AG04449 (cell line): ENCODE measurements around the gene WRAP73.

Experiments
- CTCF ChIA-PET: fragments of 350-600 bp; formaldehyde crosslinking; extraction: SDS; loops from one replicate; lab custom pipeline; 2021; ENCODE audit warnings: antibody characterized with exemption; lab: Yijun Ruan, JAX
- POLR2A ChIA-PET: fragments of 400-600, 350-600 bp; formaldehyde crosslinking; extraction: SDS; loops from one replicate; lab custom pipeline; 2020; ENCODE audit warnings: antibody characterized with exemption, inconsistent platforms; lab: Yijun Ruan, JAX
- DNase-seq: peaks from one replicate; pipeline ENCODE4 v3.0.0-alpha.2; 2010; ENCODE audit warnings: low read depth, low spot score
- H3K4me3 ChIP-seq: 2 replicates; pipeline ENCODE4 v1.5.1; 2011; ENCODE audit warnings: low read depth, mild to moderate bottlenecking, control low read depth, low read length
- TF ChIP-seq, protein P1 (sequence below): IDR thresholded peaks from one replicate; pipeline ENCODE4 v1.5.1; 2011; ENCODE audit warnings: mild to moderate bottlenecking, moderate library complexity, low read length, control low read depth, inconsistent platforms; ENCODE audit not compliant: insufficient read depth; ENCODE audit errors: missing control alignments

Gene WRAP73

DNA sequence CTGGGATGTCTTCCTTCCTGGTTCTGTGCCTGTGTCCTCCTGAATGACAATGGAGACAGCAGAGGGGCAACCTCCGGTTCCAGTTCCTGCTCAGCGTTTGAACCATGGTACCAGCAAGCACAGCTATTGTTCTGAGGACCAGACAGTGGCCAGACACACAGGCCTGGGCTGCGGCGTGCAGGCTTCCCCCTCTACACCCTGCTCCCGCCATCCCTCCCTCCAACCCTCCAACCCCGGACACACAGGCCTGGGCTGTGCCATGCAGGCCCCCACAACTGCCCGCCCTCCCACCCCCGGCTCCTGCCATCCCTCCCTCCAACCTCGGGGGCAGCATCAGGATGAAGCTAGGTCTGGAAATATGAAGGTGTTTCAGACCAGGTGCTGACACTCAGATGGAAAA is 33.0 kb downstream of the WRAP73 start:
- DNase-seq = no peak
- H3K4me3 ChIP-seq = no peak overlapping the region
- TF ChIP-seq, protein P1, sequence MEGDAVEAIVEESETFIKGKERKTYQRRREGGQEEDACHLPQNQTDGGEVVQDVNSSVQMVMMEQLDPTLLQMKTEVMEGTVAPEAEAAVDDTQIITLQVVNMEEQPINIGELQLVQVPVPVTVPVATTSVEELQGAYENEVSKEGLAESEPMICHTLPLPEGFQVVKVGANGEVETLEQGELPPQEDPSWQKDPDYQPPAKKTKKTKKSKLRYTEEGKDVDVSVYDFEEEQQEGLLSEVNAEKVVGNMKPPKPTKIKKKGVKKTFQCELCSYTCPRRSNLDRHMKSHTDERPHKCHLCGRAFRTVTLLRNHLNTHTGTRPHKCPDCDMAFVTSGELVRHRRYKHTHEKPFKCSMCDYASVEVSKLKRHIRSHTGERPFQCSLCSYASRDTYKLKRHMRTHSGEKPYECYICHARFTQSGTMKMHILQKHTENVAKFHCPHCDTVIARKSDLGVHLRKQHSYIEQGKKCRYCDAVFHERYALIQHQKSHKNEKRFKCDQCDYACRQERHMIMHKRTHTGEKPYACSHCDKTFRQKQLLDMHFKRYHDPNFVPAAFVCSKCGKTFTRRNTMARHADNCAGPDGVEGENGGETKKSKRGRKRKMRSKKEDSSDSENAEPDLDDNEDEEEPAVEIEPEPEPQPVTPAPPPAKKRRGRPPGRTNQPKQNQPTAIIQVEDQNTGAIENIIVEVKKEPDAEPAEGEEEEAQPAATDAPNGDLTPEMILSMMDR = no peak
- ChIA-PET POLR2A (no interaction called here), CTCF (interaction anchor here (1.1 to 1.4 kb wide), 7 partner anchors 9 to 164 kb away, joined by 3 to 7 read pairs (median 4); no protein-coding TSS in a partner anchor)

DNA sequence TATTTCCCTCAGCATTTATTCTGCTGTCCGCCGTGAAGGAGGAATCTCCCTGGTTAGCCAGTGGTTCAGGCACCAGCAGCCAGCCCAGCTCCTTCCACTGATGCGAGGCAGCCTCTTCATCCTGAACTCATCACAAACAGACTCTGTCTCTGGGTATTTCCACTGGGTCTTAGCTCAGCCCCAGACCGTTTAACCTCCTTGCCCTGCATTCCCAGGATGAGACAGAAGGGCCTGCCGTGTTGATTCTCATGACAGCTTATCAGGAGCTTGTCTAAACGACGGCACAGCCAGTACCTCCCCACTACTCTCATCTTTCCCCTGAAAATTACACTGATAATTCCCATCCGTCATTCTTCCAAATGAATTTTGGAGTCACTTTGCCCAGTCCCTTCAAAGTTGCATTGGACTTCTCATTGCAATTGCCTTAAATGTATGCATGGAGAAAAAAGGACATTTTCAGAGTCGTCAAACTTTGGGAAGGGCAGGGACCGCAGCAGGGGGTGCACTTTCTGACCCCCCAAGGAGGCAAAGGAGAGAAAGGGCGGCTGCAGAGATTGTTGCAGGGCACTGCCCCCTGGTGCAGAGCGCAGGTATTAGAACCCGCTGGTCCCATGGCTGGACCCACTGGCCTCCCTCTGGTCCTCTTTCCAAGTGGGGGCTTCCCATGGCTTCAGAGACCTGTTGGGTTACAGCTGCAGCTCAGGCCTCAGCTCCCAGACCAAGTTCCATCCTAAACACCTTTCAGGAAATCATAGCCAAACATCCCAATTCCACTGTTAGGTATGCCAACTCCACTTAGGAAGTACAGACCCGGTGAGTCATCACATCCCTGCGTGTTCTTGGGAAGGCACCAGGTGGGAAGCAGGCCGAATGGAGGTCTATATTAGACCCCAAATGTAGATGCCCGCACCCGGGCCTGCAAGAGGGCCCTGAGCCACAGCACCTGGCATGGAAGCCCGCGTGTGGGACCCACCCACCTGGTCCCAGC is 34.9 kb downstream of the WRAP73 start:
- DNase-seq = no peak
- ChIA-PET CTCF (interaction anchor here (0.7 to 2.1 kb wide), 16 partner anchors 9 to 151 kb away, joined by 3 to 7 read pairs (median 4); no protein-coding TSS in a partner anchor), POLR2A (no interaction called here)
- no peak overlapping the region for H3K4me3 ChIP-seq
- TF ChIP-seq, protein P1 = peak; percentile 66

DNA sequence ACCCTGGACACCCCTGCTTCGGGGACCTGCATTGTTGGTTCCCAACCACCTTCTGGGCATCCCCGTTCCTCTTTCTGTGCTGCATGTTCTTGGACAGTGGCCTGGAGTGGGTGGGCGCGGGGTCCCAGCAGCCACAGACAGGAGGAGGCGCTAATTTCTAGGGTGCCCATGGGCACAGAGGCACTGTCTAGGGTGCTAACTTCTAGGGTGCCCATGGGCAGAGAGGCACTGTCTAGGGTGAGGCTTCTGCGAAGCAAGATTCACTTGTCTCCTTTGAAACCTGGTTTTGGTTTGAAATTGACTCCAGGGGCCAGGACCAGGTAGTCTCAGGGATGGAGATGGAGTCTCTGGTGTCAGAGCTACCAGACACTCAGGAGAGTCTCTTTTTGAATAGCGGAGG is 37.8 kb downstream of the WRAP73 start:
- TF ChIP-seq, protein P1 = no peak
- ChIA-PET POLR2A (no interaction called here), CTCF (no interaction called here)
- no peak overlapping the region for H3K4me3 ChIP-seq
- DNase-seq = no peak

DNA sequence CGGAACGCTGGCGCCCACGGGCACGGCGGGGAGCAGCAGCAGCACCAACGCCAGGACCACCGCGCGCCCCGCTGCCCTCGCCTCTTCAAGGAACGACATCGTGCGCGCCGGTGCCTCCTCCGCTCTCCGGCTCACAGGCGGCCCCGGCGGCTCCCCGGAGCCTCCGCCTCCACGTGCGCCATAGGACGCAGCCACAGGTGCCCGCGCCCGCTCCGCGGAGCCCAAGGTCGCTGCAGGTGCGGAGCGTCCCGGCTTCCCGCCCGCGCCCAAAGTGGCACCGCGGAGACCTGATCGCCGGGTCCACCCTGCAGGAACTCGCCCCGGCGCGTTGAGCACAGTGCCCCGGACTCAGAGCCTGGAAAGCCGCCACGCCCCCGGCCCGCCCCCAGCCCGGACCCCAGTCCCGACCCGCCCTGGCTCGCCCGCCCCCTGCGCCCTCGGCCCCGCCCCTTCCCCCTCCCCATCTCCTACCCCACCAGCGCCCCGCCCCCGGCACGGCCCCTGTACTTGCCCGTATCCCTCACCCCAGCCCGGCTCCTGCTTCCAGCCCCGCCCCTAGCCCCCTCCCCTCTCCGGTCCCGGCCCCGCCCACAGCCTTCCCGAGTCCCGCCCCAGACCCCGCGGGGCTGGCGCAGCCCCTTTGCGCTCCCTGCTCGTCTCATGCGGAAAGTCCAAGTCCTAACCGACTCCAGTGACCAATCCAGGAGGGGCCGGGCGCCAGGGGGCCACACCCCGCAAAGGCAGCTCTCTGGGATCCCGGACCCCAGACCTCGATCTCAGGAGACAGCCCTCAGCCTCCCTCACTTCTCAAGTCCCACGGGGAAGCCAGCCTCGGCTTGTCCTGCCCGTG is 38.5 kb downstream of the WRAP73 start, which contains the start of gene MEGF6:
MEGF6 (minus strand) TSS at position 339 of the 850 bp plus-strand sequence; CDS start at position 99, 240 bp downstream.
- DNase-seq = no peak
- TF ChIP-seq, protein P1 = no peak
- ChIA-PET POLR2A (no interaction called here), CTCF (interaction anchor here (1.0 kb wide), 1 partner anchor 48 kb away, joined by 3 read pairs; no protein-coding TSS in a partner anchor)
- H3K4me3 ChIP-seq = peak within 1 kb of the TSS; percentile 8; the same call in 1 of the 2 replicates

DNA sequence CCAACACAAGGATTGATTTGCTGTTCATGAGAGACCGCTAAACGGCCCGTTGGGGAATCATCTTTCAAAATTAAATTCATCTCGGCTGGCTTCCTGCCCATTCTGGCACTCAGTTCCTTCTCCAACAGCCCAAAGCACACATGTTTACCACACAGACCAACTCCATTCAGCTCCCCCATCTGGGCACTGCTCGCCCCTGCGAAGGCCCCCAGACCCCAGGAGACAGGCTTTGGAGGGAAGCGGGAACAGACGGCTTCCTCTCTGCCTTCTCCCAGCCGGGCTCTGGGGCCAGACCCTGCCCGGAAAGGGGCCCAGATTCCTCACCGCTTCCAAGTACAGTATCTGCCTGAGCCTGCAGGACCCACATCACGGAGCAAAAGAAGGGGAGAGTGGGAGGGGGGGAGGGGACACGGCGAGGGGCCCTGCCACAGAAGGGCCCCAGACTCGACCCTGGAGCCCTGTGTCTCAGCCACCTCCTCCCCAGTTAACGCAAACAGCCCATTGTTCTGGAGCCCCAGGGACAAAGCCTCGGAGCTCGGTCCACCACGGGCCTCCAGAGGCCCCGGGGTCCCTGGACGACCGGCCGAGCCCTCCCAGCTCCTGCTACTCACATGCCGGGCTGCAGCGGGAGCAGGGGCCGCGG is 39.3 kb downstream of the WRAP73 start:
- TF ChIP-seq, protein P1 = no peak
- DNase-seq = no peak
- ChIA-PET CTCF (interaction anchor here (1.0 kb wide), 1 partner anchor 47 kb away, joined by 3 read pairs; no protein-coding TSS in a partner anchor), POLR2A (no interaction called here)
- H3K4me3 ChIP-seq = no peak overlapping the region
